Activated gamma-delta T cell (primary cell): ENCODE results near the gene OR5T1.

ENCODE experiments used
- DNase-seq: peaks from one replicate; lab custom pipeline; 2025; lab: John Stamatoyannopoulos, UW
- total RNA-seq, 2 donors: gene quantifications; one replicate each; lab custom pipeline; 2026; lab: John Stamatoyannopoulos, UW

OR5T1 gene
- 0 reads per million in 2 donors for total RNA-seq

GRCh38 chr11:56273854-56274253 is at the start of gene OR5T1:
OR5T1 (plus strand) TSS chr11:56274154; CDS start chr11:56275639, 1,485 bp downstream.
- DNase-seq: no peak

- no peak for DNase-seq
Measured at GRCh38 chr11:56234155-56234554, 39.8 kb upstream of the OR5T1 start, which contains the start of gene OR5T2. OR5T2 (minus strand) TSS chr11:56234255; CDS start chr11:56233062, 1,193 bp downstream.

DNA sequence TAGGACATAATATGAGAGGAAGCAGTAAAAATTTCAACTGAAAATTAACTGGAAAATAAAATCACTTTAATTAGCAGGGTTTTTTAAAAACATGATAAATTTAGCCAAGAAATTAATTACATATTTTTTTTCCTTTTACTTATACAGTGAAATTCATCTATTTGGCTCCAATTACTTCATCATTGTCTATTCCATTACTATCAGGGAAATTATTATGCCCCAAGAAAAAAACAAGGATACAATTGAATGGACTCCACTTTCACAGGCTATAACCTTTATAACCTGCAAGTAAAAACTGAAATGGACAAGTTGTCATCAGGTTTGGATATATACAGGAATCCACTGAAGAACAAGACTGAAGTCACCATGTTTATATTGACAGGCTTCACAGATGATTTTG is 22.0 kb upstream of the OR5T1 start, which contains the start of gene OR5T3:
Gene OR5T3, plus strand, starts transcription at position 301 of the 400 bp plus-strand sequence. Its CDS starts 0 bp downstream, at position 301.
- no peak for DNase-seq

DNA sequence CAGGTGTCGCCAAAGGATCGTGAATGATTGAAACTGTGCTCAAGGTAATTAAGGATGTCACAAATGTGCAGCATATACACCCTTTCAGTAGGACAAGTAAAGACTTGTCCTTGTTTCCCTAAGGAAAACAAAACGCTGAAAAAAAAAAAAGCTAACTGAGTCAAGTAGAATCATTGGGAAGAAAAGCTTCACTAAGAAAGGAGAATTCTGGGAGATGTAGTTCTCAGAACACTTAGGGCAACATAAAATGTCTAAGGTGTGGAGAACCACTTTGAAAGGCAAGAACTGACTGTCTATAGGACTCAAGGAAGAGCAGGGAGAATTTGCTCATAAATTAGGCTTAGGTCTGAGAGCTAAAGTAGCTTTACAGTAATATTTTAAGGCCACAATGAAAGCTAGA is 2.9 kb upstream of the OR5T1 start:
- DNase-seq: no peak

- DNase-seq: no peak
Measured at GRCh38 chr11:56292154-56292553, 18.2 kb downstream of the OR5T1 start, which contains the start of gene OR8H1. OR8H1 (minus strand) TSS chr11:56292254; CDS start chr11:56291062, 1,192 bp downstream.

GRCh38 chr11:56296898-56297297 is 22.9 kb downstream of the OR5T1 start:
- no peak for DNase-seq

GRCh38 chr11:56307836-56308235 is 33.9 kb downstream of the OR5T1 start:
- DNase-seq: no peak

- no peak for DNase-seq
Measured at GRCh38 chr11:56314844-56315243, 40.9 kb downstream of the OR5T1 start, which contains the start of gene OR8K3. OR8K3 (plus strand) TSS chr11:56315144; CDS start chr11:56318307, 3,163 bp downstream.
